Fibroblast of the aortic adventitia (primary cell): ENCODE measurements around the gene FADS2. TPM values are rescaled to one million over a fixed set of nuclear protein-coding genes. Genes with fewer than 3 reads are reported as not detected.

Experiments used
- DNase-seq: peaks from one replicate; pipeline ENCODE4 v3.0.0-alpha.2; 2010; ENCODE audit warnings: low read depth
- H3K4me3 ChIP-seq: 2 replicates; pipeline ENCODE4 v1.5.1; 2011; ENCODE audit warnings: low read depth, mild to moderate bottlenecking, control low read depth, low read length, moderate library complexity
- total RNA-seq: library from RNA; depleted of rRNA; stranded (reverse); fragments of >200 nt; gene quantifications from 2 replicates; pipeline ENCODE4 v1.2.3, GENCODE V29; 2012; ENCODE audit warnings: low replicate concordance
- TF ChIP-seq, protein P1 (sequence below): IDR thresholded peaks from 2 replicates; pipeline ENCODE4 v1.5.1; 2011; ENCODE audit warnings: mild to moderate bottlenecking, low read length, control low read depth, inconsistent platforms; ENCODE audit not compliant: insufficient read depth

FADS2 gene
- total RNA-seq, 1 donor, result 125 TPM

DNA sequence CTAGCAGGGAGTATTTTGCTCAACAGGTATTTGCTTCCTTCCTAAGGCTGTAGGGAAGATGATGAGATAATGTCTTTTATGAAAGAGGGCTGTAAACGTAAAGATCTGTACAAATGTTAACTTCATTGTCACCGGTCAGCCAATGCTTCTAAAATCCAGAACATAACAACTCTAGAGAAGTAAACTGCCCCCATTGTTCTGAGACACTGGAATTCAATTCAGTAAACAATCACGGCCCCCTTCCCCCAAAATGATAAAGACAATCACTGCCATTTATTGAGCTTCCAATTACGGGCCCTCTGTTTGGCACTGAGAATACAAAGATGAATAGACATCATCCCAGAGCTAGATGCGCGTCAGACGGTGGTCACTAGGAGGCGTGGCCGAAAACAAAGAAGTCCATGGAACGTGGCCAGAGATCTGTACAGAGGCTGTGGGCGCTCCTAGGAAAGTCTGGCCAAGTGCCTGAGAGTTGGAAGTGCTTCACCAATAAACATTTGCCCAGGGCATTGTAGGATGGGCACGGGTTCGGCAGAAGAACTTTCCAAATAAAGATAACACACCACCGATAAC is 36.3 kb upstream of the FADS2 start:
- peak; percentile 94 for DNase-seq
- TF ChIP-seq, protein P1, sequence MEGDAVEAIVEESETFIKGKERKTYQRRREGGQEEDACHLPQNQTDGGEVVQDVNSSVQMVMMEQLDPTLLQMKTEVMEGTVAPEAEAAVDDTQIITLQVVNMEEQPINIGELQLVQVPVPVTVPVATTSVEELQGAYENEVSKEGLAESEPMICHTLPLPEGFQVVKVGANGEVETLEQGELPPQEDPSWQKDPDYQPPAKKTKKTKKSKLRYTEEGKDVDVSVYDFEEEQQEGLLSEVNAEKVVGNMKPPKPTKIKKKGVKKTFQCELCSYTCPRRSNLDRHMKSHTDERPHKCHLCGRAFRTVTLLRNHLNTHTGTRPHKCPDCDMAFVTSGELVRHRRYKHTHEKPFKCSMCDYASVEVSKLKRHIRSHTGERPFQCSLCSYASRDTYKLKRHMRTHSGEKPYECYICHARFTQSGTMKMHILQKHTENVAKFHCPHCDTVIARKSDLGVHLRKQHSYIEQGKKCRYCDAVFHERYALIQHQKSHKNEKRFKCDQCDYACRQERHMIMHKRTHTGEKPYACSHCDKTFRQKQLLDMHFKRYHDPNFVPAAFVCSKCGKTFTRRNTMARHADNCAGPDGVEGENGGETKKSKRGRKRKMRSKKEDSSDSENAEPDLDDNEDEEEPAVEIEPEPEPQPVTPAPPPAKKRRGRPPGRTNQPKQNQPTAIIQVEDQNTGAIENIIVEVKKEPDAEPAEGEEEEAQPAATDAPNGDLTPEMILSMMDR, result no peak

DNA sequence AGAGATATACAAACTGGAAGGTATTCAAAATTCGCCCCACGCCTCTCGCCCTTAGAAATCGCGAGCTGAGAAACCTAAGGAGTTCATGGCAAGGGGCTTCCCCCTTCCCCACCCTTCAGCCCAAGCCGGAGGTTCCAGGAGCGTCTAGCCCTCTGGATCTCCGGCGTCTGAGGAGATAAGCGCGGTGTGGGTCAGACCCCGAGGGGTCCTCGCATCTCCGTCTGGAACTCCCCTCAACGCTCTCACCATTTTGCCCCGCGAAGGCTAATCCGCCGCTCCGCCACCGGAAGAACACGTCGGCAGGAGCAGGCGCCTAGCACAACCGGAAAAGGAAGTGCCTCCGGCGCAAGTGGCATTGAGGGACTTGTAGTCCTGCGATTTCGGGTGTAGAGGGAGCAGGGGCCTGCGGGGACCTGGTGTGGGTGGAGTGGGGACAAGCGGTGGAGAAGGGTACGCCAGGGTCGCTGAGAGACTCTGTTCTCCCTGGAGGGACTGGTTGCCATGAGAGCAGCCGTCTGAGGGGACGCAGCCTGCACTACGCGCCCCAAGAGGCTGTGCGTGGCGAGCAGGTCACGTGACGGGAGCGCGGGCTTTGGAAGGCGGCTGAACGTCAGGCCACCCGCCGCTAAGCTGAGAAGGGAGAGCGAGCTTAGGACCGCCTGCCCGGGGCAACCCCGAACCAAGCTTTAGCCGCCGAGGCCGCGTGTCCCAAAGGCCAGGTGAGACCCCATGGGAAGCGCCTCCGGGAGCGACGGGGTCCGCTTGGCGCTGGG is 35.6 kb upstream of the FADS2 start, which contains the start of the genes FEN1 and TMEM258:
Gene FEN1, plus strand, starts transcription at position 602 of the 773 bp plus-strand sequence. CDS start 2,451 bp downstream, outside the sequence.
Gene TMEM258, minus strand, starts transcription at position 290 of the 773 bp plus-strand sequence. Its CDS starts 41 bp downstream, at position 249.
- H3K4me3 ChIP-seq, result peak within 1 kb of the TSS; percentile 96
- TF ChIP-seq, protein P1, result peak; percentile 10
- peak; percentile 94 for DNase-seq

More for the DNA sequence above, 36.3 kb upstream of the FADS2 start:
- H3K4me3 ChIP-seq, result peak overlapping the region; percentile 96

DNA sequence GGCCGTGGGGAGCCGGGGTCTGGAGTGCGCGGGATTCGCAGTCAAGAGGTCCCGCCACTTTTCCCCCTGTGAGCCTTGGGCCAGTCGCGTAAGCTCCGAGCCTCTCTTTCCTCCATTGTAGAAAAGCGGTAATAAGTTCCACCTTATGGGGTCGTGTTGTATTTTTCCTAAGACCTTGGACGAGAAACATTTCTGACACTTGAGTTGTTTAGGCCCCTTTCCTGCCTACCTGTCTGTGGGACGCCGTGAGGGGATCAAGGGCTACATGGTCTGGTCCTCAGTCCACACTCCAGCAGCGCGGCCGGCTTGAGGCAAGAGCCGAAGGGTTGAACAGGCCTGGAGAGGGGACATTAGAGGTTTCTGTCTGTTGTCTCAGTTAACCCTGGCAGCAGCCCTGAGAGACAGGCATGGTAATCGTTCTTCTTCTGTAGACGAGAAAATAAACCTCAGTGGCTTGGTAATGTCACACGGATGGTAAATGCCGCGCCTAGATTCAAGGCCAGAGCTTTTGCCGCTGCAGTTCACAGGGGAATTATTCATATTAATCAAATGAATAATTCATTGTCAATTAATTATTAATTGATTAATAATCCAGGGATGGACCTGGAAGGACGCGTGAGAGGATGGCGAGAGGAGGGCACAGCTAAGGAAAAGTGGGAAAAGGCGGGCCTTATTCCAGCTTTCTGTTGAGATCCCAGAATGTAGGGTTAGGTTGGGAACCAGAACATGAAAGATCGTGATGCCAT is 34.8 kb upstream of the FADS2 start:
- peak overlapping the region; percentile 96 for H3K4me3 ChIP-seq
- TF ChIP-seq, protein P1, result no peak
- no peak for DNase-seq

DNA sequence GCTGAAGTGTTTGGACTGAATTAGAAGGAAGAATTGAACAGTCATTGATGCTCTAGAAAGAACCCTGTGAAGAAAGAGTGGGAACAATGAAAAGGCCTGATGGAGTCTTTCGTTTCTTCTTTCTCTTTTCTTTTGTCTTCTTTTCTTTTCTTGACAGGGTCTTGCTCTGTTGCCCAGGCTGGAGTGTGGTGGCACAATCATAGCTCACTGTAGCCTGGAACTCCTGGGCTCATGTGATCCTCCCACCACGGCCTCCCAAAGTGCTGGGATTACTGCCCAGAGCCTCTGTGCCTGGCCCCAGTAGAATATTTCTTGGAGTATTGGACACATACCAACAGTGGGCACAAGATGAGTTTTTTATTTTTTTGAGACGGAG is 34.3 kb upstream of the FADS2 start:
- TF ChIP-seq, protein P1, result no peak
- H3K4me3 ChIP-seq, result peak overlapping the region; percentile 96
- no peak for DNase-seq

DNA sequence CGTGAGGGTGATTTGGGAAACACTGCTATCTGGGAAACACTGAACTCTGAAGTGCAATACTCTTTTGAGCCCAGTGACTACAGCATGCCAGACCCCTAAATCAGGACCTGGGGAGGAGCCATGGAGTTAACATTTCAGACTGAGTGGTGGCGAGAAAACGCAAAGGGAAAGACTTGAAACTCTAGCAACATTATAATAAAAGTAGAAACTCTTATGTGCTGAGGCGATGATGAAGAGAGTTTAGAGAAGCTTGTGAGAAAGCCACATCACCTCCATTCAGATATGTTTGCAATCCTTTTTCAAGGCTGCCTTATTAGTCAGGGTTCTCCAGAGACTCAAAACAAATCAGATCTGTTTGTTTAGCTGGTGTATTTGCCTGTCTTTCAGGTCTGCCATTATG is 33.5 kb upstream of the FADS2 start:
- no peak overlapping the region for H3K4me3 ChIP-seq
- DNase-seq, result no peak
- TF ChIP-seq, protein P1, result no peak

DNA sequence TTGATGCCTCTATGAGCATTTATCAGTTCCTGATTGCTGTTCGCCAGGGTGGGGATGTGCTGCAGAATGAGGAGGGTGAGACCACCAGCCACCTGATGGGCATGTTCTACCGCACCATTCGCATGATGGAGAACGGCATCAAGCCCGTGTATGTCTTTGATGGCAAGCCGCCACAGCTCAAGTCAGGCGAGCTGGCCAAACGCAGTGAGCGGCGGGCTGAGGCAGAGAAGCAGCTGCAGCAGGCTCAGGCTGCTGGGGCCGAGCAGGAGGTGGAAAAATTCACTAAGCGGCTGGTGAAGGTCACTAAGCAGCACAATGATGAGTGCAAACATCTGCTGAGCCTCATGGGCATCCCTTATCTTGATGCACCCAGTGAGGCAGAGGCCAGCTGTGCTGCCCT is 32.6 kb upstream of the FADS2 start:
- no peak overlapping the region for H3K4me3 ChIP-seq
- DNase-seq, result no peak
- TF ChIP-seq, protein P1, result no peak
